Keratinocyte (primary cell): ENCODE measurements around the gene HOXA7. TPM values are rescaled to one million over a fixed set of nuclear protein-coding genes. Genes with fewer than 3 reads are reported as not detected.

Source experiments
- DNase-seq: peaks from one replicate; pipeline ENCODE4 v3.0.0-alpha.2; 2011; ENCODE audit warnings: low read depth, missing footprints, low spot score
- FAIRE-seq: peaks from 2 replicates; lab custom pipeline; 2011; peaks lifted over from hg19 to GRCh38; lab: Jason Lieb, UNC
- H2AFZ ChIP-seq: 2 replicates; pipeline ENCODE4 v1.6.0; 2012; ENCODE audit warnings: low read length, control low read depth, inconsistent platforms; ENCODE audit not compliant: control insufficient read depth
- H3K27ac ChIP-seq: 2 replicates; pipeline ENCODE4 v1.5.1; 2011; ENCODE audit warnings: low read length; ENCODE audit not compliant: control insufficient read depth, insufficient read depth
- H3K27me3 ChIP-seq: 3 replicates; pipeline ENCODE4 v1.6.0; 2011; ENCODE audit warnings: low read length; ENCODE audit not compliant: control insufficient read depth, insufficient read depth; ENCODE audit errors: extremely low read depth
- H3K36me3 ChIP-seq, 2 experiments: 2 replicates in 1 of 2; 3 replicates in 1 of 2; pipeline ENCODE4 v1.5.1; 2011; ENCODE audit warnings: low read length in 2 of 2, mild to moderate bottlenecking in 1 of 2; ENCODE audit not compliant: control insufficient read depth in 2 of 2, insufficient read depth in 2 of 2; ENCODE audit errors: extremely low read depth in 1 of 2
- H3K4me1 ChIP-seq: 3 replicates; pipeline ENCODE4 v1.5.1; 2011; ENCODE audit warnings: low read length; ENCODE audit not compliant: control insufficient read depth, insufficient read depth; ENCODE audit errors: extremely low read depth
- H3K4me2 ChIP-seq: 3 replicates; pipeline ENCODE4 v1.6.0; 2011; ENCODE audit warnings: low read depth, low read length; ENCODE audit not compliant: control insufficient read depth, insufficient read depth; ENCODE audit errors: extremely low read depth
- H3K4me3 ChIP-seq, 3 experiments: fragments of 200-600 bp in 1 of 3; sonication (generic) in 1 of 3; 2 replicates in 2 of 3; 3 replicates in 1 of 3; pipeline ENCODE4 v1.5.1; 2011 to 2016; ENCODE audit warnings: low read length in 3 of 3, mild to moderate bottlenecking in 3 of 3, control low read depth in 2 of 3, inconsistent platforms in 1 of 3, low read depth in 1 of 3, mixed read lengths in 1 of 3, mixed run types in 1 of 3, moderate library complexity in 1 of 3; ENCODE audit not compliant: control insufficient read depth in 2 of 3, insufficient read depth in 2 of 3; ENCODE audit errors: extremely low read depth in 1 of 3
- H3K79me2 ChIP-seq: 2 replicates; pipeline ENCODE4 v1.6.0; 2012; ENCODE audit warnings: low read length; ENCODE audit not compliant: control insufficient read depth, insufficient read depth
- H3K9ac ChIP-seq: 3 replicates; pipeline ENCODE4 v1.6.0; 2011; ENCODE audit warnings: low read length; ENCODE audit not compliant: control insufficient read depth, insufficient read depth; ENCODE audit errors: extremely low read depth
- H3K9me1 ChIP-seq: 3 replicates; pipeline ENCODE4 v1.6.0; 2011; ENCODE audit warnings: low read length; ENCODE audit not compliant: control insufficient read depth, insufficient read depth; ENCODE audit errors: extremely low read depth
- H3K9me3 ChIP-seq: 2 replicates; pipeline ENCODE4 v1.5.1; 2012; ENCODE audit warnings: low read depth, low read length; ENCODE audit not compliant: control insufficient read depth
- H4K20me1 ChIP-seq: 3 replicates; pipeline ENCODE4 v1.6.0; 2011; ENCODE audit warnings: low read length; ENCODE audit not compliant: control insufficient read depth, insufficient read depth; ENCODE audit errors: extremely low read depth
- CTCF ChIP-seq, 3 experiments: IDR thresholded peaks in 1 of 3; conservative IDR thresholded peaks in 1 of 3; optimal IDR thresholded peaks in 1 of 3; 2 replicates in 2 of 3; 3 replicates in 1 of 3; pipeline versions ENCODE3 to v1.5.1; 2011; ENCODE audit warnings: low read length in 3 of 3, mild to moderate bottlenecking in 3 of 3, moderate library complexity in 2 of 3, control low read depth in 1 of 3, inconsistent platforms in 1 of 3; ENCODE audit not compliant: insufficient read depth in 2 of 3; ENCODE audit errors: extremely low read depth in 1 of 3
- EZH2 ChIP-seq: IDR thresholded peaks from one replicate; pipeline ENCODE4 v1.6.1; 2012; ENCODE audit warnings: inconsistent platforms, mild to moderate bottlenecking, low read length, moderate library complexity
- dilution Hi-C: fragments of 300-500 bp; cut with MboI; formaldehyde crosslinking; loops from one replicate; pipeline ENCODE4 v1.7.0; 2020; ENCODE audit warnings: low sequenced_read_pairs; ENCODE audit not compliant: extremely low pct_ligation_motif_present
- polyA plus RNA-seq, 5 experiments: library from polyadenylated mRNA; depleted of rRNA in 3 of 5; stranded (reverse) in 3 of 5; stranded (forward) in 1 of 5; unstranded in 1 of 5; fragments of >200 nt; gene quantifications; 1 replicate in 1 of 5; 2 replicates in 3 of 5; 3 replicates in 1 of 5; pipeline versions ENCODE4 v1.2.1 to v1.2.3, GENCODE V29; 2011 to 2012; ENCODE audit warnings: missing spikeins in 2 of 5, low read depth in 1 of 5, low replicate concordance in 1 of 5

HOXA7 gene
- polyA plus RNA-seq, 1 donor (not counting 4 experiments of a cell fraction or from before 2014, with no cell fraction given) = 8.1 TPM

DNA sequence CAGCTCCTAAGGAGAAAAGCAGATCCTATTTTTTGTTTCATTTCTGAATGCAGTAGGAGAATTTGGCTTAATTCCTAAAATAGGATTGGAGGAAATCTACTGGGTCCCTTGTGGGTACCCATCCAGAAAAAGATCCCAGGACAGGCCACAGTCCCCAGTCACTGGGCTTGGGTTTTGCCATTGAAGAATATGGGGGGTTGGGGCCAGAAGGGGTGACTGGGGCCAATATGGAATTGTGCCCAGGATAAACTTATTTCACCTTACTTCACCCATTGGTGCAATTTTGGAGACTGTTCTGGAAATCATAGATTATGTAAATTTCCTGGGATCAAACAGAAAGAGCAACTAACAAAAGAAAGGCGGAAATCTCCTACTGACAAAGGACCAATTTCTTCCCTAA, 18.0 kb downstream of the HOXA7 start:
- Histone ChIP-seq H3K9me3 (no peaks in the 10 kb centered on the region), H3K9ac (peak overlapping the region; percentile 93), H3K27ac (peak overlapping the region; percentile 92), H3K9me1 (no peaks in the 10 kb centered on the region), H3K4me2 (peak overlapping the region; percentile 92), H3K4me3 (peak overlapping the region in 2 of 3 experiments; percentile 57 to 93), H3K27me3 (no peaks in the 10 kb centered on the region), H3K36me3 (peaks cover 0 to 4% of the 10 kb centered on the region in 2 experiments), H4K20me1 (no peaks in the 10 kb centered on the region), H3K4me1 (peaks cover 50% of the 10 kb centered on the region), H3K79me2 (peaks cover 40% of the 10 kb centered on the region), H2AFZ (no peak overlapping the region)
- DNase-seq (no peak), FAIRE-seq (no peak)
- dilution Hi-C loops = no loop called here
- TF ChIP-seq EZH2 = no peak
- TF ChIP-seq CTCF (optimal IDR thresholded peaks at IDR 0.05 in 1 of 3, IDR thresholded peaks at IDR 0.05 in 1 of 3, conservative IDR thresholded peaks at IDR 0.05 in 1 of 3; ENCODE audit: extremely low read depth in 1 of 3, insufficient read depth in 2 of 3, low read length in 3 of 3) = no peak

- no peaks in the 10 kb centered on the region for H3K9me3 ChIP-seq
- no peak overlapping the region for H3K4me3 ChIP-seq
- H3K9ac ChIP-seq = peak overlapping the region; percentile 31
- TF ChIP-seq CTCF (optimal IDR thresholded peaks at IDR 0.05 in 1 of 3, IDR thresholded peaks at IDR 0.05 in 1 of 3, conservative IDR thresholded peaks at IDR 0.05 in 1 of 3; ENCODE audit: extremely low read depth in 1 of 3, insufficient read depth in 2 of 3, low read length in 3 of 3) = no peak
- no peak for TF ChIP-seq EZH2
- H3K9me1 ChIP-seq = no peaks in the 10 kb centered on the region
- peak overlapping the region; percentile 92 for H3K4me2 ChIP-seq
- H2AFZ ChIP-seq = no peak overlapping the region
- no peaks in the 10 kb centered on the region for H3K27me3 ChIP-seq
- DNase-seq (no peak), FAIRE-seq (no peak)
- H3K79me2 ChIP-seq = peaks cover 39% of the 10 kb centered on the region
- H3K27ac ChIP-seq = peak overlapping the region; percentile 92
- dilution Hi-C loops = no loop called here
- H3K36me3 ChIP-seq = peaks cover 0 to 4% of the 10 kb centered on the region in 2 experiments
- H3K4me1 ChIP-seq = peaks cover 53% of the 10 kb centered on the region
- no peaks in the 10 kb centered on the region for H4K20me1 ChIP-seq
Observed at GRCh38 chr7:27137640-27138315, 18.7 kb downstream of the HOXA7 start.
